IMR-90 (cell line): Measurements from ENCODE around the gene LHX1. TPM values are rescaled to one million over a fixed set of nuclear protein-coding genes. Genes with fewer than 3 reads are reported as not detected.

Experiments used
- ATAC-seq: fragments of 200-7000 bp; cut with Tn5 transposase; 2 replicates; pipeline ENCODE4 v1.9.1; 2020; ENCODE audit warnings: low read depth, mild to moderate bottlenecking, moderate library complexity
- BruUV-seq: library from RNA; stranded (reverse); fragments of 400-500 nt; replicated peaks from 2 replicates; lab custom pipeline; 2021; lab: Mats Ljungman, UMichigan
- CTCF ChIA-PET: fragments of 300-600 bp; formaldehyde crosslinking; extraction: SDS; loops from one replicate; lab custom pipeline; 2021; ENCODE audit warnings: antibody characterized with exemption; lab: Yijun Ruan, JAX
- POLR2A ChIA-PET: fragments of 300-600 bp; sonication (Branson Sonifier 250); formaldehyde crosslinking; loops from one replicate; lab custom pipeline; 2022; ENCODE audit warnings: antibody characterized with exemption; ENCODE audit not compliant: unreplicated experiment; lab: Charles Lee
- DNase-seq: peaks from one replicate; pipeline ENCODE4 v3.0.0; 2013
- H2AFZ ChIP-seq: replicated peaks from 2 replicates; pipeline ENCODE3; 2013; ENCODE audit warnings: low read length, mild to moderate bottlenecking; ENCODE audit not compliant: poor library complexity
- H2AK5ac ChIP-seq: 2 replicates; pipeline ENCODE4 v1.6.1; 2013; ENCODE audit warnings: low read depth, low read length, inconsistent platforms
- H2AK9ac ChIP-seq: replicated peaks from 2 replicates; pipeline ENCODE3; 2013; ENCODE audit warnings: mild to moderate bottlenecking, low read depth, low read length, moderate library complexity; ENCODE audit not compliant: poor library complexity
- H2BK120ac ChIP-seq: 2 replicates; pipeline ENCODE4 v1.6.1; 2013; ENCODE audit warnings: low read depth, low read length, inconsistent platforms
- H2BK15ac ChIP-seq: 3 replicates; pipeline ENCODE4 v1.6.1; 2013; ENCODE audit warnings: low read depth, low read length, inconsistent platforms
- H2BK20ac ChIP-seq: 2 replicates; pipeline ENCODE4 v1.6.1; 2013; ENCODE audit warnings: low read depth, mild to moderate bottlenecking, inconsistent platforms, low read length, moderate library complexity
- H2BK5ac ChIP-seq: 2 replicates; pipeline ENCODE4 v1.6.1; 2013; ENCODE audit warnings: mild to moderate bottlenecking, low read depth, low read length, inconsistent platforms; ENCODE audit not compliant: poor library complexity, severe bottlenecking
- H3K14ac ChIP-seq: replicated peaks from 2 replicates; pipeline ENCODE4 v1.6.1; 2013; ENCODE audit warnings: low read depth, low read length, inconsistent platforms
- H3K18ac ChIP-seq: 2 replicates; pipeline ENCODE4 v1.6.1; 2013; ENCODE audit warnings: low read depth, low read length, control low read depth
- H3K23ac ChIP-seq: 2 replicates; pipeline ENCODE4 v1.6.1; 2013; ENCODE audit warnings: low read depth, low read length, inconsistent platforms
- H3K27ac ChIP-seq: 2 replicates; pipeline ENCODE4 v1.5.1; 2013; ENCODE audit warnings: mild to moderate bottlenecking, control low read depth, low read length; ENCODE audit not compliant: insufficient read depth
- H3K27me3 ChIP-seq: 2 replicates; pipeline ENCODE4 v1.6.1; 2013; ENCODE audit warnings: low read length; ENCODE audit not compliant: control insufficient read depth, insufficient read depth
- H3K36me3 ChIP-seq: 2 replicates; pipeline ENCODE4 v1.6.1; 2013; ENCODE audit warnings: low read length, mixed read lengths; ENCODE audit not compliant: control insufficient read depth, insufficient read depth
- H3K4ac ChIP-seq: 2 replicates; pipeline ENCODE4 v1.6.1; 2013; ENCODE audit warnings: low read depth, low read length, inconsistent platforms
- H3K4me1 ChIP-seq: 2 replicates; pipeline ENCODE4 v1.6.1; 2013; ENCODE audit warnings: low read length, mixed read lengths; ENCODE audit not compliant: control insufficient read depth, insufficient read depth
- H3K4me2 ChIP-seq: 2 replicates; pipeline ENCODE4 v1.6.1; 2013; ENCODE audit warnings: low read depth, mild to moderate bottlenecking, control low read depth, low read length, moderate library complexity
- H3K4me3 ChIP-seq: 2 replicates; pipeline ENCODE4 v1.5.1; 2013; ENCODE audit warnings: low read depth, mild to moderate bottlenecking, control low read depth, low read length, moderate library complexity; ENCODE audit not compliant: insufficient read depth
- H3K56ac ChIP-seq: 2 replicates; pipeline ENCODE4 v1.6.1; 2013; ENCODE audit warnings: low read length, inconsistent platforms; ENCODE audit not compliant: insufficient read depth; ENCODE audit errors: extremely low read depth
- H3K79me1 ChIP-seq, 2 experiments: 2 replicates each; pipeline ENCODE4 v1.6.1; 2013; ENCODE audit warnings: low read length in 2 of 2, inconsistent platforms in 1 of 2, low read depth in 1 of 2
- H3K9ac ChIP-seq: 2 replicates; pipeline ENCODE4 v1.6.1; 2013; ENCODE audit warnings: low read depth, low read length, control low read depth
- H3K9me1 ChIP-seq: 2 replicates; pipeline ENCODE4 v1.6.1; 2013; ENCODE audit warnings: low read length, inconsistent platforms; ENCODE audit not compliant: insufficient read depth
- H3K9me3 ChIP-seq: 2 replicates; pipeline ENCODE4 v1.6.1; 2013; ENCODE audit warnings: low read length; ENCODE audit not compliant: control insufficient read depth, insufficient read depth
- H4K20me1 ChIP-seq: 2 replicates; pipeline ENCODE4 v1.6.1; 2013; ENCODE audit warnings: low read length, inconsistent platforms; ENCODE audit not compliant: insufficient read depth
- H4K5ac ChIP-seq: 2 replicates; pipeline ENCODE4 v1.6.1; 2013; ENCODE audit warnings: mild to moderate bottlenecking, low read depth, low read length, control low read depth
- H4K8ac ChIP-seq, 2 experiments: 2 replicates each; pipeline ENCODE4 v1.6.1; 2013; ENCODE audit warnings: low read depth in 2 of 2, low read length in 2 of 2, control low read depth in 1 of 2, inconsistent platforms in 1 of 2
- H4K91ac ChIP-seq: 2 replicates; pipeline ENCODE4 v1.6.1; 2013; ENCODE audit warnings: low read depth, low read length, inconsistent platforms; ENCODE audit not compliant: insufficient read depth
- CEBPB ChIP-seq: IDR thresholded peaks from 2 replicates; pipeline ENCODE4 v1.6.1; 2012; ENCODE audit warnings: low read depth, low read length, improper control_type of control experiment
- RAD21 ChIP-seq: IDR thresholded peaks from 2 replicates; pipeline ENCODE4 v1.6.1; 2012; ENCODE audit warnings: low read length, improper control_type of control experiment
- USF2 ChIP-seq: fragments of 150-350 bp; IDR thresholded peaks from 2 replicates; pipeline ENCODE4 v1.6.1; 2017; ENCODE audit warnings: mild to moderate bottlenecking, antibody characterized with exemption, low read length, low read depth
- WGBS, 2 experiments: methylation state at CpG; one replicate each; pipeline versions ENCODE4 v1.1.5 to v1.1.7; 2013; ENCODE audit warnings: missing lambda C conversion rate in 2 of 2; ENCODE audit not compliant: insufficient read length in 1 of 2; ENCODE audit errors: extremely low coverage in 2 of 2; 5-methylcytosine and 5-hydroxymethylcytosine counted together
- dilution Hi-C: fragments of 300-500 bp; cut with HindIII; formaldehyde crosslinking; loops from one replicate; pipeline ENCODE4 v1.14.3; 2018; ENCODE audit warnings: low sequenced_read_pairs; ENCODE audit not compliant: unreplicated experiment
- in situ Hi-C: fragments of 300-500 bp; cut with MboI; formaldehyde crosslinking; loops from 3 replicates; pipeline ENCODE4 v1.14.3; 2019; ENCODE audit warnings: low sequenced_read_pairs, inconsistent platforms, mixed read lengths
- intact Hi-C: fragments of 100-400 bp; cut with micrococcal nuclease; formaldehyde crosslinking; loops from 2 replicates; pipeline ENCODE4 v1.10.0; 2022
- polyA plus RNA-seq, 3 experiments: library from polyadenylated mRNA; depleted of rRNA; stranded (reverse); fragments of >200 nt; gene quantifications; 2 replicates each; pipeline ENCODE4 v1.2.3, GENCODE V29; 2012; ENCODE audit warnings: low replicate concordance in 1 of 3
- total RNA-seq: library from RNA; depleted of rRNA; stranded (reverse); fragments of >200 nt; gene quantifications from 2 replicates; pipeline ENCODE4 v1.2.3, GENCODE V29; 2012

Gene LHX1
- total and polyA plus RNA-seq, 2 of the 4 experiments (the other 2 are of a cell fraction), result not detected

DNA sequence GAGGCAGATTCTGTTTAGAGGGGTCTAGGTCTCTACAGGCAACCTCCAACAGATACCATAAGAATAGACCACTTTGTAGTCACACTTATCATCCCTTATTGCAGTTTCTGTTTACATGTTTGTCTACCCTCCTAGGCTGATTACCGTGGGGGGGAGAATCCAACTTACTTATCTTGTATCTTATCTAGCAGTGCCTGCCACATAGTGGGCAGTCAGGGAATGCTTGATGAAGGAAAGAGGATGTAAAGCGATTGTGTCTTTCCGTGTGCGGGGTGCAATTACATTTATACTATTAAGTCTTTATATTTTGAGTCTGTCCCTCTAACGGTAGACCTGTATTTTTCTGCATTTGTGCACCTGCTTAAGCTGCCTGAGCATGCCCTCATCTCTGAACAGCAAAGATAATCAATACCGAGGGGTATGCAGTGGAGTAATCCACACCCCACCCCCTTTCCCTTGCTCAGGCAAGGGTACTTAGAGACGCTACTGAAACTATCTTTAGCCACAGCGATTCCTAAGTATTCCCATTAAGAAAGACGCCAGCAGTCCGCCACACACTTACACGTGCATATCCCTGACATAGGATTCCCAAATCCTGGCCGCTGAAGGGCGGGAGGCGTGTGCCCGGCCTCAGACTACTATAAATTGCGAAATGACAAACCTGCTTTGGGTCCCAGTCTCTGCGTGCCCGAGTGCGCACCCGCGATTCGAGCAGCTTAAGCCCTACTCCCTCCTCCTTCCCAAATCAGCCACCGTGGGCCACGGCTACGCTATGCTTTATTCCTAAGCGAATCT is 10.8 kb downstream of the LHX1 start:
- Histone ChIP-seq H3K27me3 (peaks cover 44% of the 10 kb centered on the region), H3K9me1 (0 out of 2 replicates have a peak, but pooled peaks cover 2% of the 10 kb centered on the region), H3K79me1 (peaks cover 23 to 27% of the 10 kb centered on the region in 2 experiments; a peak in 3 of 4 replicates), H4K20me1 (no peaks in the 10 kb centered on the region; the same call in none of the 2 replicates), H3K4me3 (peak overlapping the region; percentile 55), H2BK120ac (0 out of 2 replicates have a peak overlapping the region, but pooled peaks have one; percentile 40), H2AK9ac (peak overlapping the region; percentile 0), H3K4ac (peak overlapping the region; percentile 56), H2BK15ac (no peak overlapping the region), H3K36me3 (peaks cover 4% of the 10 kb centered on the region), H3K14ac (peak overlapping the region; percentile 60; the same call in 1 of the 2 replicates), H3K23ac (peak overlapping the region; percentile 61; the same call in 1 of the 2 replicates), H3K27ac (peak overlapping the region; percentile 12; the same call in 1 of the 2 replicates), H4K5ac (peak overlapping the region; percentile 52), H3K4me2 (peak overlapping the region; percentile 91), H3K56ac (no peak overlapping the region), H4K8ac (peak overlapping the region; percentile 74 to 92), H3K9me3 (peaks cover 2% of the 10 kb centered on the region), H3K4me1 (peaks cover 3% of the 10 kb centered on the region), H4K91ac (0 out of 2 replicates have a peak overlapping the region, but pooled peaks have one; percentile 8), H3K18ac (no peak overlapping the region), H2BK5ac (no peak overlapping the region), H2AFZ (peak overlapping the region; percentile 98), H2AK5ac (no peak overlapping the region), H2BK20ac (no peak overlapping the region), H3K9ac (peak overlapping the region; percentile 27)
- dilution Hi-C loops, result no loop called here
- ATAC-seq, result peak; percentile 43
- no peak for DNase-seq
- BruUV-seq, result no TSS peak
- CTCF ChIA-PET, result interaction anchor here (0.9 kb wide), 1 partner anchor 32 kb away, joined by 3 read pairs; no protein-coding TSS in a partner anchor
- intact Hi-C loops, result loop anchor here (5.0 to 10.0 kb wide), 2 partner anchors 99 to 313 kb away; no protein-coding TSS in a partner anchor
- POLR2A ChIA-PET, result no interaction called here
- in situ Hi-C loops, result no loop called here
- TF ChIP-seq RAD21 (no peak), CEBPB (peak; percentile 64), USF2 (no peak)
- 0% methylated on average over 14 of the region's 26 CpGs; no CpG with 5 or more reads in 1 of the 2 experiments for WGBS, 2 experiments
